NCI-H2107 treated with DMSO at 0.1 percent for 48 hours (cell line): ENCODE data around the gene GABPB1.

Experiments
- DNase-seq: peaks from one replicate; lab custom pipeline; 2025; ENCODE audit not compliant: unreplicated experiment; lab: John Stamatoyannopoulos, UW

The GABPB1 gene

DNA sequence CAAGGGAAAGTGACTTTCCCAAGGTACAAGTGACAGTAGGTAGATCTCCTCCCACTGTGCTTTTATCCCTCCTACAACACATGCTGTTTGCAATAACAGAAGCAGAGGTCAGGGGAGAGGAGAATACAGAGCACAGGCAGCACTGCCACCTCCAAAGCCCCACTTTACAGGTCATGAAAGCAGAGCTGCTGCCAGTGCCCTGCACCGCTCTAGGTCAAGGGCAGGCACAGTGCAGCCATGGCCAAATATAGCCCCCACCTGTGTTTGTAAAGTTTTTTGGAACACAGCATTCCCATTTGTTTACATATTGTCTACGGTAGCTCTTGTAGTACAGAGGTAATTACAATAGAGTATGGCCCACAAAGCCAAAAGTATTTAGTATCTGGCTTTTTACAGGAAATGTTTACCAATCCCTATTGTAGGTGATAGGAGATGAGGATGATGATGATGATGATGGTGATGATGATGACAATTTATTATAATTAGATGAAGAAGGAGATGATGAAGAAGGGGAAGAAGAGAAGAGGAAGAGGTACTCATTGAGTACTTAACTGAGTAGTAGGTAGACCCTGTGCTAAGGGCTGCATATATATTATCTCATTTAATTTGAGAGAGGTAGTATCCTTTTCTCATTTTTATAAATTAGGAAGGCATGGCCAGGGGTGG is 109.9 kb downstream of the GABPB1 start:
- DNase-seq: no peak

DNA sequence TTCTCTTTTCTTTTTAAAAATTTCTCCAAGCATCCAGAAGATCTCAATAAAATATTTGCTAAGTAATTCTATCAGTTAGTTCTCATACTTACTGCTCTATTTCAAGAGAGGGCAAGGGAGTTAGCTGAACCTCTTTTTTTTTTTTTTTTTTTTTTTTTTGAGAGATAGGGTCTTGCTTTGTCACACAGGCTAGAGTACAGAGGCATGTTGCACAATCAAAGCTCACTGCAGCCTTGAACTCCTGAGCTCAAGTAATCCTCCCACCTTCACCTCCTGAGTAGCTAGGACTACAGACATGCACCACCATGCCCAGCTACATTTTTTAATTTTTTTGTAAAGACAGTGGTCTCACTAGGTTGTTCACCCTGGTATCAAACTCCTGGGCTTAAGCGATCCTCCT is 110.8 kb downstream of the GABPB1 start:
- DNase-seq: no peak

DNA sequence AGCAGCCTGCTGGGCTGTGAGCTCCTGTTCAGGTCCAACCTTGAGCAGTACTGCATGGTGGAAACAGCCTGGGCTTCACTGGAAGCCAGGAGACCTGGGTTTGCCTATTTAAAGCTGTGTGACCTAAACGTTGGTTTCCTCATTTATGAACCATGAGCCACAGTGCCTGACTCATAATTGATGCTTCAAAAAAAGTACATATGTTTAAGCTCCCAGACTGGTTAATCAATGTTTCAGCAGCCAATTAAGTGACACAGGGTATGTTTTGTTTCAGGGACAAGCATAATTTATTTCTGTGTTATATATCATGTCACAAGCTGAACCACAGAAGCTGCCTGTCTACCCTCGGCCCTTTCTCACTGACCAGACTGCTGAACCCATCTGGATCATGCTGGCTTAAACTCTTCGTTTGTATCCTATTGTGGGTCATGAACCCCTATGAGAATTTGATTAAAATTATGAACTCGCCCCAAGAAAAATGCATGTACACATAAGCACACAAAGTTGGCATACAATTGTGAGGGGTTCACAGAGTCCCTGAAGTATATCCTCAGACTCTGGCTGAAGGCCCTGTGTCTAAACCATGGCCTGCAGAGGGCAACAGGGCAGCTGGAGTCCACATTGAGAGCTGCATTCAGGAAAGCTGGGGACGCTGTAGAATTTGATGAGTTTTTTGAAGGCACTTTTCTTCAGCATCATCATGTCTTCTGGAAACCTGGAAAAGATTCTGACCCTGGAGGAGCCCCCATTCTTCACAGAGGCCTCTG is 113.1 kb downstream of the GABPB1 start:
- no peak for DNase-seq

DNA sequence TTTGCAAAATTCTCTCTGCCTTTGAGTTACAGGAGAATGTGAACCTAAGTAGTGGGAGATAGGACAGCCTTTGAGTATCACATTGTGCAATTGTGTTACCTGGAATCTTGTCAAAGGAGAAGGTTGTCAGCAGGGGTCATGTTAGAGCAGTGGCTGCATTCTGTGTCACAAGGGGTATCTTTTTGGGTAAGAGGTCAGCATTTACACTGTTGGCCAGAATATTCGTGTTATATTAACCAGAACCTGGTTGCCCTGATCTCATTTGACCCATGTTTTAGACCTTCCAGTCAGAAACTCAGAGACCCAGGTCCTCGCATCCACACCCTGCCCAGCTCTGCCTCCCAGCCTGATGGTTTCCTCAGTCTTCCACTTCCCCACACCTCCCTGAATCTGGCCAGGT is 116.7 kb downstream of the GABPB1 start:
- DNase-seq: no peak

DNA sequence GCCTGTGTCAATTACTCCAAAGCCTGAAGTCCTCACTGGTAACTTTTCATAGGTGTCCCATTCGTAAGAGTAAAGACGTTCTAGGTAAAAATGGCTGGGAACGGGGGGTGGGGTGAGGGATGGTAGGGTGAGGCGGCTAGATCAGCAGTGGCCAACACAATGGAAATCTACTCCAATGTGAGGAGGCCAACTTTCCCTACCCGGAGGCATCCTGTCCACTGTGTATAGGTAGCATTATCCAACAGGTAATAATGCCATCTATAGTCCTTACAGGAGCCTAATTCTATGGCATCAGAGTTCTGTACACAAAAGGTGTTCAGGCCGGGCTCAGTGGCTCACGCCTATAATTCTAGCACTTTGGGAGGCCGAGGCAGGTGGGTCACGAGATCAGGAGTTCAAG is 118.6 kb downstream of the GABPB1 start:
- no peak for DNase-seq

DNA sequence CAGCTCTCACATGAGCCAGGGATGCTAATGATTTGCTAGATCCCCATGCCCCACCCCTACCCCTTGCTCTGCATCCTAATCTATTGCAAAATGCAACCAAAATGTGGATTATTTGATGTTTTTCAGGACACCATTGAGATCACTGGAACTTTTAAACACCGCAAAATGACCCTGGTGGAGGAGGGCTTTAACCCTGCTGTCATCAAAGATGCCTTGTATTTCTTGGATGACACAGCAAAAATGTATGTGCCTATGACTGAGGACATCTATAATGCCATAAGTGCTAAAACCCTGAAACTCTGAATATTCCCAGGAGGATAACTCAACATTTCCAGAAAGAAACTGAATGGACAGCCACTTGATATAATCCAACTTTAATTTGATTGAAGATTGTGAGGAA is 119.2 kb downstream of the GABPB1 start:
- no peak for DNase-seq

DNA sequence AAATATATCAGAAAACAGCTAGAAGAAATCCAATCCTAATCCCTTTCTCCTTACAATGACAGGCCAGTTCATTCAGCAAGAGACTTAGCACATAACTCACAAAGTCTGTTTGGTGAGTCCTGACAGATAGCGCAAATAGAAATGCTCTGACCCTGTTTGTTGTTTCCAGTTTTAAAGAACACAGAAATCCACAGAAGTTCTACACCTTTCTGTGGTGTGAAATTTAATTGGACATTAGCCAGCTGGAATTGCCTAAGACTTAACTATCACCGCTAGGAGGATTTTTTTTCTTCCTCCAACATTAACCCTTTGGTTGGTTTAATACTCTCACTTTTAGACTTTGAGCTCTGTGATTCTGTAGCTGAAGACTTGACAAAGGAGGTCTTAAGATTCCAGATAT is 120.2 kb downstream of the GABPB1 start:
- no peak for DNase-seq

DNA sequence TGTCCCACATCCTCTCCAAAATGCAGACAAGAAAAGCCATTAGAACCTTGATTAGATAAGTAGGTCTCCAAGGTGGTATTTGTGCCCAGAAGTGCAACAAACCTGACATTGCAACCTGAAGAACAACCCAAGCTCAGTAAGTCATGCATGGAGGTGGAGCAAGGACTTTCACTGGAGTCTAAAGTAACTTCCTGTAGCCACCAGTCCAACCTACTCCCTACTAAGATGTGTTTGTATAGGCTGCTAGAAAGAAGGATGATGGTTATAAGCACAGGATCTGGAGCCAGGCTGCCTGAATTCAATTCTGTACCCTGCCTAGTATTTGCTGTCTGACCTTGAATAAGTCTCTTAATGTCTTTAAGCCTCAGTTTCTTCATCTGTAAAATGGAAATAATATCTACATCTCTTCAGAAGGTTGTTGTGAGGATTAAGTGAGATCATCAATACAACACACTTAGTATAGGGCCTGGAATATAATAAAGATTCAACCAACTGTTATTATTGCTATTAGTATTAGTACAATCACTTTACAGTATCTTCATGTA is 121.7 kb downstream of the GABPB1 start:
- no peak for DNase-seq

DNA sequence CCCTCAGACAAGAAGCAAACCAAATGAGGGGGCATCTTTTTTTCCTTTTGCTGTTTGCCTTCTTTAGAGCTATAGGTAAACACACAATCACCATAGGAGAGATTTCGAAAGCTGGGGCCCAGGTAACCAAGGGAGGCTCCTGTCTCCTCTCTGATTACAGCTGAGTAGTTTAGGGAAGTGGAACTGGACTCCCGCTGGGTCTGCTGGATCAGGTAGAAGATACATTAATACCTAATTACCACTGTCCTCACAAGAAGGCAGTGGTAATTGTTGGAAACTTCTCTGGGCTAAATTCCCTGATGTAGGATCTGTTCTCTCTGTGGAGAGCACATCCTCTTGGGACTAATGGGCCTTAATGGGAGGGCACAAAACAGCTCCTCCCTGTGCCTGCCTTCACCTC is 122.2 kb downstream of the GABPB1 start:
- no peak for DNase-seq

DNA sequence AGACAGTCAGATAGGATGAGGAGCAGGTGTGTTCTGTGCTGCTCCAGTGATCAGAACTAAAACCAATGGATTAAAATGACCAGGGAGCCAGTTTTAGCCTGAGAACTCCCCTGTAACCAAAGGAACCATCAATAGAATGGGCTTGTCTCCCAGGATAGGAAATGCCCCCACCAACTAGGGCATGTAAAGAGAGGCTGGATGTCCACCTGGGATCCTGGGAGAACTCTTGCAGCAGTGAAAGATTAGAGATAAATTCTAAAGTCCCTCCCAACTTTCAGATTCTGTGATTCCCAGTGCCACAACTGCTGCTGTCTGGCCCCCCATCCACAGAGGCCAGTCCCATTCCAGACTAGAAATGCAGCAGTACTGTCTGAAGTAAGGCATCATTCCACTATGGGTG is 123.2 kb downstream of the GABPB1 start:
- no peak for DNase-seq

DNA sequence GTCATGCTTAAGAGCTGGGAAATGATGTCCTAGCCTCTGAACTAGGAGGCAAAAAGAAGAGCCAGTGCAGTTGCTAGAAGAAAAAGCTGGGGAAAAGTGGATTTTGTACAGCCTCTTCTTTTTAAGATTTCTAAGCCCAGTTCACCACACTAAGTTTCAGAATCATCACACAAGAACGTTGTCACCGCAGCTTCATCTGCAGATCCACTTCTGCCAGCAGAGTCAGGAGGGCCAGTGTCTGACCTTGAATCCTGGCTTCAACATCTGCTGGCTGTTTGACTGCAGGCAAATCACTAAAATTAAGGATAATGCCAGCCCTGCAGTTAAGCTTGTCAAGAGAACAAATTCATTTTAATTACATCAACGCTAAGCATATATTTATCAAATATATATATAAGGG is 125.7 kb downstream of the GABPB1 start:
- DNase-seq: no peak

DNA sequence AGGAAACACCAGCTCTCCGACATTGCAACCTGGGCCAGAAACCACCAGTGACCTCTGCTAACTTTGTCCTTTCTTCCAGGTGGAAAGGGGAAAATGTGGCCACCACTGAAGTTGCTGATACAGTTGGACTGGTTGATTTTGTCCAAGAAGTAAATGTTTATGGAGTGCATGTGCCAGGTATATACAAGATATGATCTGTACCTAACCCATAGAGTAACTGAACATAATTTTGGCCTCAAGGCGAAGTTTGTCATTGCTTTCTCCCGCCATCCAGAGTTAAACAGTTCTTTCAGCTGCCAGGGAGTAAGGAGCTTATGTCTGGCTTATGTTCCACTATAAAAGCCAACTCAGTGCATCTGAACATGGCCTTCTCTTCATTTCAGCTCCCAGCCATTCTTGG is 126.1 kb downstream of the GABPB1 start:
- DNase-seq: no peak

DNA sequence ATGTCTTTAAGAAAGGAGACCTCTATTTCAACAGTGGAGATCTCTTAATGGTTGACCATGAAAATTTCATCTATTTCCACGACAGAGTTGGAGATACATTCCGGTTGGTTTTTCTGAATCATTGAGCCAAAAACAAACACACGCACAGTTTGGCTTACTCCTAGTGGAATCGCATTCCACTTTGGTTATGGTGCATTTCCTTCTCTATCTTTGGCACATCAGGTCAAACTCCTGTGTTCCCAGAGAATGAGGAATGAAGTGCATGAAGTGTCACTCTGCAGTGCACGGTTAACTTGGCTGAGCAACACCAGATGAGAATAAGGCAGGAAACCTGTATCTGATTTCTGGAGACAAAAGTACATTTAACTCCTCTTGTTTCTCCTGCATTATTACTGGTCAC is 127.9 kb downstream of the GABPB1 start:
- DNase-seq: no peak

DNA sequence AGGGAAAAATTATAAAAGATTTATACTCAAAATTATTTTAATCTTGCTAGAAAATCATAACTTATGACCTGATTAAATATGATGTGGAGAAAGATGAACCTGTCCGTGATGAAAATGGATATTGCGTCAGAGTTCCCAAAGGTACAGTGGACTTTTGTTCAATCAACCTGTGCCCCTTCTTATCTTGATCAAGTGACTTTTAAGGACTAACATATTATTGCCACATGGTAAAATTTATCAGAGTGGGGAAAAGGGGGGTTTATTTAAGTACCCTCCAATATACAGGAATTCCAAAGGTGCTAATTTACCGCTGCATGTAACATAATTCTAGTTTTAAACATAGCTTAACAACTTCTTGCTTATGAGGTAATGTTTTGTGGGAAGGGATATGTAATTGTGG is 129.1 kb downstream of the GABPB1 start:
- DNase-seq: no peak
